HUDEP-2 (cell line): Measurements from ENCODE around the gene GFER.
A peak's percentile ranks its signal among the peaks of the same experiment; 100 is the strongest.

Source experiments
- DNase-seq, 76 experiments: peaks; one replicate each; lab custom pipeline; 2025; ENCODE audit not compliant: unreplicated experiment in 76 of 76; lab: John Stamatoyannopoulos, UW

The GFER gene

GRCh38 chr16:1989209-1990100, 5.5 kb downstream of the GFER start, which contains the start of gene SYNGR3:
Gene SYNGR3, plus strand, starts transcription at chr16:1989970. Its CDS starts 133 bp downstream, at chr16:1990103.
- peak in 1 of 76 experiments; percentile 33 for DNase-seq

DNA sequence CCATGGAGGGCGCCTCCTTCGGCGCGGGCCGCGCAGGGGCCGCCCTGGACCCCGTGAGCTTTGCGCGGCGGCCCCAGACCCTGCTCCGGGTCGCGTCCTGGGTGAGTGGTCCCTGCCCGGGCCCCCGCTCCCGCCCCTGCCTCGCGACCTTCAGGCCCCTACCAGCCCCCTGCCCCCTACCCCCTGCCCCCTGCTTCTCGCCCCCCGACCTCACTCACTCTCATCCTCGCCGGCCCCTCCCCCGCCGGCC, 6.0 kb downstream of the GFER start:
- no peak for DNase-seq

DNA sequence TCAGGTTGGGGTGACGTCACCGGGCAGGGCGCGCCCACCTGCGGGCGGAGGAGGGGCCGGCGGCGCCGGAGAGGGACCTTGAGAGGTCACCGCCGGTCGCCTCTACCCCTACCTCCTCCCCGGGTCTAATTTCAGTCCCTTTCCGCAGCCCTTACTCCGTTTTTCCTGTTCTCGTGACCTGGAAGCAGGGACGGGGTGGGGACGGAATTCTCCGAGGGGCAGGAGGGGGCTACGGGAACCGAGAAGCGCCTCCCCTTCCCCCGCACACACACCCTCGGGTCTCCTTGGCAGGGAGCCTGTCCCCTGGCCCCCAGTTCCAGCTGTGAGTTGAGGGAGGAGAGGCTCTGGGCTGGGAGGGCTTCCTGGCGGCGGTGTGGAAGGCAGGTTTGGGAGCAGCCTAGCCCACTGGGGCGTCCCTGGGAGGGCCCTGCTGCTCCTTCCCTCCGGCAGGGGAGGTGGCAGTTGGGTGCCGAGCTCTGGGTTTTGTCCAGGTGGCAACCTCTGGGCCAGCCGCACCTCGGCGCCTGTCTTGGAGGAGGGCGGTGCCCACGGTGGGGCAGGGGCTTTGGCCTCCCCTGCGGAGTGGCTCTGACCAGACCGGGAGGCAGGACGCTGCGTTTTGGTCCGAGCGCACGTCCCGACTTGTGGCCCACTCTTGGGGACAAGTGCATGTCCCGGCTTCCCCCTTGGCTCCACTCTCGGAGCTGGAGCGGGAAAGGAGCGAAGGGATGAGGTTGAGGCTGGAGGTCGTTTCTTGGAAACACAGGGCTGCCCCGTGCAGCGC, 6.5 kb downstream of the GFER start:
- DNase-seq: no peak

- DNase-seq: no peak
Observed at GRCh38 chr16:1991135-1991551, 7.2 kb downstream of the GFER start.

GRCh38 chr16:1991588-1991947, 7.6 kb downstream of the GFER start:
- no peak for DNase-seq

- DNase-seq: peak in 75 of 76 experiments; percentile 42 to 100 (median 98)
Observed at GRCh38 chr16:1991948-1992703, 8.1 kb downstream of the GFER start.

DNA sequence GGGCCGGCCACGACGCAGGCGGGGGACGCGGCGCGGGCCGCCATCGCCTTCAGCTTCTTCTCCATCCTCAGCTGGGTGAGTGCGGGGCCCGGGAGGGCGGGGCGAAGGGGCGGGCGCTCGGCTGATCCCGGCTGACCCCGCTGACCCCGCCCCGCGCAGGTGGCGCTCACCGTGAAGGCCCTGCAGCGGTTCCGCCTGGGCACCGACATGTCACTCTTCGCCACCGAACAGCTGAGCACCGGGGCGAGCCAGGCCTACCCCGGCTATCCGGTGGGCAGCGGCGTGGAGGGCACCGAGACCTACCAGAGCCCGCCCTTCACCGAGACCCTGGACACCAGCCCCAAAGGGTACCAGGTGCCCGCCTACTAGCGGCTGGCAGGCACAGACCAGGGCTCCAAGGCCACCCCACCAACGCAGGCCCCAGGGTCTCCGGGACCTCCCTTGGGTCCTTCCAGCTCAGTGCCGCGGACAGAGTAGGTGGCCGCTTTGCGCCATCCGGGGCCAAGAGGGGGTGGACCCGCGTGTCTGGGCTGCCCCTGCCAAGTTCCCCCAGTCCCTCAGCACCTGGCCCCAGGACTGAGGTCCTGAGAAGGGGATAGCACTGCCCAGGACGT, 8.8 kb downstream of the GFER start:
- DNase-seq: peak in 6 of 76 experiments; percentile 8 to 52 (median 30)

DNA sequence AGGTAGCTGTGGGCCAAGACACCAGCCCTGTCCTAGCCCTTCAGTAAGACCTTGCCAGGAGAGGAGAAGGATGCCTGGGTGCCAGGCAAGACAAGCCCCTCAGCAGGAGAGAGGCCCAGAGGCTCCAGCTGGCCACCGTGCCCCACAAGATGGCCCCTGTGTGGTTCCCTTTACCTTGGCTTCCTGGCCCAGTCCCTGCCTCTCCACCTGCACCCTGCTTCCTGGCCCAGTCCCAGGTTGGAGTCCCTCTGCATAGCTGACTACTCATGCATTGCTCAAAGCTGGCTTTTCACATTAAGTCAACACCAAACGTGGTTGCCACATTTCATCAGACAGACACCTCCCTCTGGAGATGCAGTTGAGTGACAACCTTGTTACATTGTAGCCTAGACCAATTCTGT, 9.7 kb downstream of the GFER start:
- no peak for DNase-seq

DNA sequence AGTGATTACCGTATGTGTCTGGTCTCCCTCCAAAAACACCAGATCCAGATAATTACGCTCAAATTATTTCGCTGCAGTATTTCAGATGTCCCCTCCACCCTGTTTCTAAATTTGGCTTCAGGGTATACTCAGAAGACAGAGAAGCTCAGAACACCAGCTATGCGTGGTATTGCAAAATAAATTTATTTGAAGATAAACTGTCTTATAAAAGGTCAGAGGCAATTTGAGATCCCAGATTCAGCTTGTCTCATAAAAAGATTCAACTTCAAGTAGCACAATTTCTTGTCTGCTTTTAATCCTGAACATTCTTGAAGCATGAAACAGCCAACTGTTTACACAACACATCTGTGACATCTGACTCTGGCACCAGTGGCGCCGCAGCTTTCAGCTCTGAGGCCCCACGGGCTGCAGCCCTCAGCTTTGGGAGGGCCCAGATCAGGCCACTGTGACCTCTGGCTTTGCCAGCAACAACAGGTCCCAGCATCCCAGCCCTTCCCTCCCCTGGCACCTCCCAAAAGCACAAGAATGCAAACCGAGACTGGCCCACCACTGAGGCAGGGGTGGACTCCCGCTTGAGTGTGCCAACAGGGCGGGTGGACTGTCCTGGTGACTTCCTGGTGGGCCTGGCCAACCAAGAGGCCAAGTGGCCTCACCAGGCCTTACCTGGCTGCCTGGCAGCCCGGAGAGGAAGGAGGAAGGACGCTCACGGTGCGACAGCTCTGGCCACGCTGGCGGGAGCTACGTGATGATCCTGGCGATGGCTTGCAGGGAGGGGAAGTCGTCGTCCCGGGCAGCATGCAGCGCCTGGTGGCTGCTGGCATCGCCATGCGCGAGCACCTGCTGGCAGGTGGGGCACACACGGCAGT, 13.7 kb downstream of the GFER start:
- no peak for DNase-seq

- no peak for DNase-seq
Observed at GRCh38 chr16:1998360-1998835, 14.4 kb downstream of the GFER start.

DNA sequence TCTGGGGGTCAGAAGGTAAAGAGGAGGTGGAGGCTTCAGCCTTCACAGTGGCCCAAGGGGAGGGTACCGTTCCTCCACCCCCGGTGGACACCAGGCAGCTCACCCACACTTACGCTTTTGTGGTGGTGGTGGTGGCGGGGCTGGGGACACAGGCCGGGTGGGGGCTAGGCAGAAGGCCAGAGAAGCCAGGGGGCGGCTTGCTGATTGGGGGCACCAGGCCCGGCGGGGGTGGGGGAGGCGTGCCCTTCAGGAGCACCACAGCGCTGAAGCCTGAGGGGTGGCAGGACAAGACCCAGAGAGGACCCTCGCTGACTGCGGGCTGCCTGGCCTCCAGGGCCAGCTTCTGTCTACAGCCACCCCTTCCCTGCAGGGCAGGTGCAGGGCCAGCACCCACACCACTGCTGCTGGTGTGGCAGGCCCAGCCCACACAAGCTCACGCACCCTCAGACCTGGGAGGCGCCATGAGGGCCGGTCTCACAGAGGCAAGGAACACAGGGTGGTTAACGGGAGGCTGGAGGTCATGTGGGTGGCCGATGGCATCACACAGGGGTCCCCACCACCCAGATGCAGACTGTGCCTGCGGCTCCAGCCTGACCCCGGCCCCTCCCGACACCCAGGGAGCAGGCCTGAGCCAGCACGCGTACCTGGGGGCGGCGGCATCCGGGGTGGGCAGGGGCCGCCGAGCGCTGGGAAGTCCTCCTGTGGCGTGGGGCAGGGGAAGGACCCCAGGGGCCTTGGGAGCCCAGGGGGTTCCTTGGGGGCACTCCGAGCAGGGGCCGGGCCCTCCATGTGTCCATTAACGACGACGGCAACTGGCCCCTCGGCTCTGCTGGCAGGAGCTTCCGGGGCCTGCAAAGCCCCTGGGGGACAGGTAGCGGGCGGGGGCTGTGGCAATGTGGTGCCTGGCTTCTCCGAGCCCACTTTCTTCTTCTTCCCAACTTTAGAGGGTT, 15.1 kb downstream of the GFER start:
- no peak for DNase-seq

GRCh38 chr16:1999866-2000514, 16.0 kb downstream of the GFER start:
- DNase-seq: no peak

GRCh38 chr16:2001035-2001434, 17.0 kb downstream of the GFER start:
- DNase-seq: no peak

GRCh38 chr16:2001456-2002355, 17.7 kb downstream of the GFER start:
- DNase-seq: no peak

- DNase-seq: no peak
Observed at GRCh38 chr16:2002406-2003230, 18.6 kb downstream of the GFER start.

DNA sequence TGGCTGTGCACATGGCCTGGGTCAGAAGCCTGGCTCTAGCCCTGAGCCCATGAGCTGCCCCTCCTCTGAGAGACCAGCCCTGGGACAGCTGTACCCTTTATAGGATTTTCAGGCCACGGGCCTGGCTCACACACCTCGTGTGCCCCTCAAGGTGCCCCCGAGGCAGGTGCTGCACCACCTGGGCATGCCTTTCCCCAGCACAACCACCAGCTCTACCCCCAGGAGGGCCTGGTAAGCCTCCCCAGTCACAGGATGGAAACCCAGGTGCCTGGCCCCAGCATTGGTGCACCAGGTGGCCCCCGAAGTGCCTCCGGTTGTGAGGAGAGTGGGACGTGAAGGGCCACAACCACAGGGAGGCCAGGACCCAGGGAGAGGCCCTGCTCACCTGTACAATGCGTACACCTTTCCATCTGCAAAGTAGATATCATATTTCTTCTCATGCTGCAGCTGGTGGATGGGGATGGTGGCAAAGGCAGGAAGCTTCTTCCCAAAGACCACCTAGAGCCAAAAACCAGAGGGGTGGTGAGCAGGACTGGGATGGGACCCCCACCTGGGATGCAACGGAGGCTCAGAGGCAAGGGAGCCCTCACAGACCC, 19.3 kb downstream of the GFER start:
- no peak for DNase-seq
